Karpas-422 (cell line): ENCODE data around the gene FAM222A. TPM values are rescaled to one million over a fixed set of nuclear protein-coding genes. Genes with fewer than 3 reads are reported as not detected.

Experiments
- DNase-seq: peaks from one replicate; pipeline ENCODE4 v3.0.0-alpha.2; 2015
- H2AFZ ChIP-seq: fragments of 200-600 bp; sonication (generic); 2 replicates; pipeline ENCODE4 v1.6.1; 2014; ENCODE audit warnings: antibody characterized with exemption, low read length, mixed read lengths
- H3K27ac ChIP-seq: fragments of 200-600 bp; sonication (generic); 2 replicates; pipeline ENCODE4 v1.5.1; 2014; ENCODE audit warnings: mild to moderate bottlenecking, low read length, moderate library complexity
- H3K27me3 ChIP-seq: fragments of 200-600 bp; sonication (generic); 2 replicates; pipeline ENCODE4 v1.6.1; 2014; ENCODE audit warnings: low read length, mixed read lengths
- H3K36me3 ChIP-seq: fragments of 200-600 bp; sonication (generic); 2 replicates; pipeline ENCODE4 v1.6.1; 2014; ENCODE audit warnings: low read length, mixed read lengths; ENCODE audit not compliant: insufficient read depth
- H3K4me1 ChIP-seq: fragments of 200-600 bp; sonication (generic); 2 replicates; pipeline ENCODE4 v1.6.1; 2014; ENCODE audit warnings: mild to moderate bottlenecking, low read length, mixed read lengths
- H3K4me2 ChIP-seq: fragments of 200-600 bp; sonication (generic); 2 replicates; pipeline ENCODE4 v1.6.1; 2014; ENCODE audit warnings: low read length, low read depth, mild to moderate bottlenecking; ENCODE audit not compliant: poor library complexity, severe bottlenecking
- H3K4me3 ChIP-seq: fragments of 200-600 bp; sonication (generic); 2 replicates; pipeline ENCODE4 v1.5.1; 2014; ENCODE audit warnings: mild to moderate bottlenecking, antibody characterized with exemption, low read length, mixed read lengths
- H3K79me2 ChIP-seq: fragments of 200-600 bp; sonication (generic); 2 replicates; pipeline ENCODE4 v1.6.1; 2014; ENCODE audit warnings: mild to moderate bottlenecking, low read length, mixed read lengths
- H3K9ac ChIP-seq: fragments of 200-600 bp; sonication (generic); 2 replicates; pipeline ENCODE4 v1.6.0; 2014; ENCODE audit warnings: low read length
- H3K9me2 ChIP-seq: fragments of 200-600 bp; sonication (generic), shearing (Covaris generic); replicated peaks from 2 replicates; pipeline ENCODE4 v1.6.0; 2014; ENCODE audit warnings: mild to moderate bottlenecking, low read length, moderate library complexity; ENCODE audit not compliant: insufficient read depth
- H3K9me3 ChIP-seq: fragments of 300-700, 200-600 bp; sonication (generic); 2 replicates; pipeline ENCODE4 v1.6.1; 2014; ENCODE audit warnings: low read length, mixed read lengths
- H4K20me1 ChIP-seq: fragments of 200-600 bp; sonication (generic); 2 replicates; pipeline ENCODE4 v1.6.1; 2014; ENCODE audit warnings: mild to moderate bottlenecking, antibody characterized with exemption, low read length, low read depth; ENCODE audit not compliant: insufficient read depth
- total RNA-seq: library from RNA; depleted of rRNA; stranded (reverse); fragments of >200 nt; shearing (Covaris generic); gene quantifications from 2 replicates; pipeline ENCODE4 v1.2.3, GENCODE V29; 2014; ENCODE audit warnings: low replicate concordance; rRNA removed

FAM222A gene
- total RNA-seq, 1 experiment from 2014 or later: 0.11 TPM

- Histone ChIP-seq H3K4me1 (peaks cover 7% of the 10 kb centered on the region), H3K27ac (no peak overlapping the region), H3K9me2 (no peaks in the 10 kb centered on the region), H4K20me1 (no peaks in the 10 kb centered on the region), H3K4me3 (no peak overlapping the region), H3K9ac (no peak overlapping the region), H3K79me2 (no peaks in the 10 kb centered on the region), H3K36me3 (no peaks in the 10 kb centered on the region), H3K27me3 (no peaks in the 10 kb centered on the region), H3K9me3 (no peaks in the 10 kb centered on the region), H2AFZ (no peak overlapping the region), H3K4me2 (no peak overlapping the region)
- no peak for DNase-seq
These were observed 104.6 kb downstream of the FAM222A start for GRCh38 chr12:109818253-109818652.

DNA sequence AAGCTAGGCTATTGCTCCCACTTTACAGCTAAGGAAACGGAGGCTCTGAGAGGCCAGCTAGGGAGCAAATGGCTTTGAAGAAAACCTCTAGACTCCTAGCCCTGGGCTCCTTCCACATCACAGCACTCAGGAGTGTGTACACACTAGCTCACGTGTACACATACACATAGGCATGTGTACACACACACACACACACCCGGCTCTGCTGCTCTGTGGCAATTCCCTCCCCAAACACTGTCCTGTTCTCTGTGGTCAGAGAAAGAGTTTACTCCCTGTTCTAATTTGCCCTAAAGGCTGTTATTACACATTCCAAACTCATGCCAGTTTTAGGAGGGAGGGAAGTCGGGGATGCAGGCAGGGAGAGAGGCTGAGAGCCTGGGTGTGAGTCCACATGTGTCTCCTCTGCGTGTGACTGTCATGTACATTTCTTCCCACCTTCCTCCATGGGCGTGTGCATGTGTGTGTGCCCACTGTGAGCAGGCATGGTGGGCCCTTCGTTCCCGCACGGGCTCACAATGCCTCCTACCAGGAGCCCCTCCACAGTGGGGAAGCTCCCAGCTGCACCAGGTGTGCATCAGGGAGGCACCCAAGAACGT is 105.4 kb downstream of the FAM222A start:
- H3K27ac ChIP-seq: no peak overlapping the region
- no peak overlapping the region for H3K9ac ChIP-seq
- no peak for DNase-seq
- H3K79me2 ChIP-seq: no peaks in the 10 kb centered on the region
- peaks cover 7% of the 10 kb centered on the region for H3K4me1 ChIP-seq
- no peaks in the 10 kb centered on the region for H3K9me3 ChIP-seq
- H3K36me3 ChIP-seq: no peaks in the 10 kb centered on the region
- H3K27me3 ChIP-seq: no peaks in the 10 kb centered on the region
- H3K9me2 ChIP-seq: no peaks in the 10 kb centered on the region
- H3K4me3 ChIP-seq: no peak overlapping the region
- no peak overlapping the region for H3K4me2 ChIP-seq
- no peaks in the 10 kb centered on the region for H4K20me1 ChIP-seq
- no peak overlapping the region for H2AFZ ChIP-seq

Other genes starting within 250 kb of the FAM222A start
- 24.4 and 29.4 TPM in 2 replicates for gene KCTD10, start 236.5 kb upstream of the FAM222A start, total RNA-seq
- 18.5 and 23.7 TPM in 2 replicates for gene UBE3B, start 236.2 kb upstream of the FAM222A start, total RNA-seq
- gene MMAB, start 140.3 kb upstream of the FAM222A start, total RNA-seq: 33.5 and 46.1 TPM in 2 replicates
- gene MVK, start 140.0 kb upstream of the FAM222A start, total RNA-seq: 14.7 and 19.0 TPM in 2 replicates
- gene TRPV4, start 119.6 kb downstream of the FAM222A start, total RNA-seq: not detected in 2 replicates
- 26.5 and 29.5 TPM in 2 replicates for gene GLTP, start 166.7 kb downstream of the FAM222A start, total RNA-seq
- gene TCHP, start 186.4 kb downstream of the FAM222A start, total RNA-seq: 11.8 and 17.0 TPM in 2 replicates